GM23338 (cell line): Measurements from ENCODE around the gene NBPF12. TPM values are rescaled to one million over a fixed set of nuclear protein-coding genes. Genes with fewer than 3 reads are reported as not detected.
"Not testable (repeated sequence)": the region's sequence is repeated elsewhere in the genome, so short reads cannot be mapped to it uniquely, and the experiment has no call there.

Experiments
- ATAC-seq: fragments of 200-7000 bp; cut with Tn5 transposase; 3 replicates; pipeline ENCODE4 v1.9.1; 2020
- DNase-seq: peaks from one replicate; pipeline ENCODE4 v3.0.0-alpha.2; 2015; ENCODE audit warnings: low spot score
- H2AFZ ChIP-seq: fragments of 200-600 bp; sonication (generic); 2 replicates; pipeline ENCODE4 v1.8.0; 2016; ENCODE audit warnings: antibody characterized with exemption, mild to moderate bottlenecking, moderate library complexity
- H3F3A ChIP-seq: fragments of 200-600 bp; sonication (generic); replicated peaks from 2 replicates; pipeline ENCODE4 v1.8.0; 2017; ENCODE audit warnings: antibody characterized with exemption, mixed run types, low read depth
- H3K27ac ChIP-seq: fragments of 200-600 bp; sonication (generic); 2 replicates; pipeline ENCODE4 v1.6.1; 2016; ENCODE audit warnings: low read depth
- H3K27me3 ChIP-seq: fragments of 200-600 bp; sonication (generic); 2 replicates; pipeline ENCODE4 v1.8.0; 2016; ENCODE audit warnings: mild to moderate bottlenecking, mixed run types, moderate library complexity; ENCODE audit not compliant: insufficient read depth
- H3K36me3 ChIP-seq: fragments of 200-600 bp; sonication (generic); 2 replicates; pipeline ENCODE4 v1.8.0; 2016; ENCODE audit warnings: mild to moderate bottlenecking; ENCODE audit not compliant: insufficient read depth
- H3K4me1 ChIP-seq: fragments of 200-600 bp; sonication (generic); 2 replicates; pipeline ENCODE4 v1.8.0; 2016; ENCODE audit warnings: mild to moderate bottlenecking, moderate library complexity; ENCODE audit not compliant: insufficient read depth
- H3K4me2 ChIP-seq: fragments of 200-600 bp; sonication (generic); 2 replicates; pipeline ENCODE4 v1.7.1; 2017; ENCODE audit warnings: mixed run types
- H3K4me3 ChIP-seq: fragments of 200-600 bp; sonication (generic); 2 replicates; pipeline ENCODE4 v1.6.1; 2016; ENCODE audit warnings: mixed run types
- H3K79me2 ChIP-seq: fragments of 200-600 bp; sonication (generic); replicated peaks from 2 replicates; pipeline ENCODE4 v1.8.0; 2017; ENCODE audit warnings: mild to moderate bottlenecking; ENCODE audit not compliant: insufficient read depth
- H3K9me2 ChIP-seq: fragments of 200-600 bp; sonication (generic); 2 replicates; pipeline ENCODE4 v1.8.0; 2017; ENCODE audit not compliant: insufficient read depth
- H4K20me1 ChIP-seq: fragments of 200-600 bp; sonication (generic); replicated peaks from 2 replicates; pipeline ENCODE4 v1.8.0; 2017; ENCODE audit warnings: mild to moderate bottlenecking; ENCODE audit not compliant: insufficient read depth
- H3K27ac Mint-ChIP-seq: 2 replicates; pipeline ENCODE4 v1.8.0; 2020; ENCODE audit warnings: inconsistent platforms, mild to moderate bottlenecking, moderate library complexity, mixed read lengths
- H3K27me3 Mint-ChIP-seq: 3 replicates; pipeline ENCODE4 v1.8.0; 2022; ENCODE audit warnings: low read depth, mild to moderate bottlenecking, moderate library complexity, mixed read lengths, inconsistent platforms; ENCODE audit not compliant: insufficient read depth, poor library complexity
- H3K36me3 Mint-ChIP-seq: 3 replicates; pipeline ENCODE4 v1.8.0; 2021; ENCODE audit warnings: low read depth, mild to moderate bottlenecking, inconsistent platforms, moderate library complexity, mixed read lengths
- H3K4me1 Mint-ChIP-seq: 3 replicates; pipeline ENCODE4 v1.8.0; 2020; ENCODE audit warnings: mild to moderate bottlenecking, inconsistent platforms, mixed read lengths
- H3K4me3 Mint-ChIP-seq: 3 replicates; pipeline ENCODE4 v1.8.0; 2021; ENCODE audit warnings: moderate library complexity, mild to moderate bottlenecking, inconsistent platforms, mixed read lengths
- H3K9me3 Mint-ChIP-seq: 3 replicates; pipeline ENCODE4 v1.8.0; 2020; ENCODE audit warnings: moderate library complexity, mild to moderate bottlenecking, inconsistent platforms, mixed read lengths
- CTCF ChIP-seq, 2 experiments: fragments of 200-600 bp in 1 of 2; sonication (generic) in 1 of 2; conservative IDR thresholded peaks; 2 replicates each; pipeline versions ENCODE4 v1.5.1 to v1.6.1; 2016 to 2017; ENCODE audit warnings: antibody characterized with exemption in 2 of 2, low read depth in 2 of 2, mild to moderate bottlenecking in 2 of 2, moderate library complexity in 1 of 2
- polyA plus RNA-seq: library from polyadenylated mRNA; unstranded; fragments of >200 nt; fragmentation: Nextera tagmentation; extraction: Ambion mirVana; gene quantifications from 2 replicates; pipeline ENCODE4 v1.2.1, GENCODE V29; 2016
- total RNA-seq: library from RNA; depleted of rRNA; stranded (reverse); fragments of >200 nt; shearing (Covaris generic); gene quantifications from 2 replicates; pipeline ENCODE4 v1.2.3, GENCODE V29; 2014

NBPF12 gene
- total and polyA plus RNA-seq, 2 experiments from 2014 or later: 3.4 to 5.0 TPM

GRCh38 chr1:146912975-146913374 is 25.1 kb upstream of the NBPF12 start:
- not testable (repeated sequence) for H3K79me2 ChIP-seq, H3K27me3 Mint-ChIP-seq, H3K4me3 ChIP-seq, H3K4me1 Mint-ChIP-seq, H3K36me3 Mint-ChIP-seq, H3K9me2 ChIP-seq, H3K4me3 Mint-ChIP-seq, H4K20me1 ChIP-seq, H3K27ac ChIP-seq, H3K4me2 ChIP-seq, H3K27ac Mint-ChIP-seq, H3K36me3 ChIP-seq, H3K27me3 ChIP-seq, H3K4me1 ChIP-seq, H3F3A ChIP-seq, H2AFZ ChIP-seq, H3K9me3 Mint-ChIP-seq
- ATAC-seq (peak; percentile 31; the same call in 1 of the 3 replicates), DNase-seq (peak; percentile 27)
- TF ChIP-seq CTCF (conservative IDR thresholded peaks at IDR 0.05; ENCODE audit: low read depth in 2 of 2): peak in 1 of 2 experiments; percentile 27; a peak in 1 of 4 replicates

- H3K4me3 Mint-ChIP-seq, H3K4me1 Mint-ChIP-seq, H3K4me1 ChIP-seq, H3K27ac ChIP-seq, H3K27me3 Mint-ChIP-seq, H3K9me2 ChIP-seq, ATAC-seq, DNase-seq, H3K9me3 Mint-ChIP-seq, H2AFZ ChIP-seq, H3K4me2 ChIP-seq, H3K27me3 ChIP-seq, H4K20me1 ChIP-seq, H3K36me3 ChIP-seq, H3K79me2 ChIP-seq, H3K27ac Mint-ChIP-seq, H3K36me3 Mint-ChIP-seq, H3F3A ChIP-seq, H3K4me3 ChIP-seq: not testable (repeated sequence)
Observed at GRCh38 chr1:146920811-146921210, 17.3 kb upstream of the NBPF12 start.

- not testable (repeated sequence) for H3K4me1 Mint-ChIP-seq, H4K20me1 ChIP-seq, H3K36me3 Mint-ChIP-seq, H3K27ac Mint-ChIP-seq, H3K4me1 ChIP-seq, H3K9me2 ChIP-seq, ATAC-seq, H3K36me3 ChIP-seq, H2AFZ ChIP-seq, H3K27me3 Mint-ChIP-seq, H3K9me3 Mint-ChIP-seq, H3K79me2 ChIP-seq, H3F3A ChIP-seq, H3K4me3 ChIP-seq, H3K4me3 Mint-ChIP-seq, H3K27ac ChIP-seq, DNase-seq, H3K4me2 ChIP-seq, H3K27me3 ChIP-seq
Observed at GRCh38 chr1:146922614-146923013, 15.5 kb upstream of the NBPF12 start.

GRCh38 chr1:146924106-146924505 is 14.0 kb upstream of the NBPF12 start:
- not testable (repeated sequence) for H3K36me3 Mint-ChIP-seq, H3K4me1 ChIP-seq, H4K20me1 ChIP-seq, H3K27ac ChIP-seq, H3K27me3 Mint-ChIP-seq, H3K4me3 Mint-ChIP-seq, H3K4me2 ChIP-seq, ATAC-seq, H3K4me3 ChIP-seq, DNase-seq, H3F3A ChIP-seq, H3K9me3 Mint-ChIP-seq, H3K27me3 ChIP-seq, H3K27ac Mint-ChIP-seq, H3K9me2 ChIP-seq, H3K79me2 ChIP-seq, H3K36me3 ChIP-seq, H2AFZ ChIP-seq, H3K4me1 Mint-ChIP-seq

- not testable (repeated sequence) for H3K9me3 Mint-ChIP-seq, H3K4me2 ChIP-seq, H4K20me1 ChIP-seq, H3K27ac Mint-ChIP-seq, H3K9me2 ChIP-seq, H2AFZ ChIP-seq, H3K36me3 ChIP-seq, H3F3A ChIP-seq, H3K4me3 ChIP-seq, ATAC-seq, H3K27me3 ChIP-seq, H3K79me2 ChIP-seq, H3K27ac ChIP-seq, H3K4me3 Mint-ChIP-seq, H3K36me3 Mint-ChIP-seq, DNase-seq, H3K27me3 Mint-ChIP-seq, H3K4me1 ChIP-seq, H3K4me1 Mint-ChIP-seq
Observed at GRCh38 chr1:146926413-146926812, 11.7 kb upstream of the NBPF12 start.

- H3K4me1 Mint-ChIP-seq, H3K27me3 ChIP-seq, ATAC-seq, DNase-seq, H3K79me2 ChIP-seq, H3K36me3 Mint-ChIP-seq, H2AFZ ChIP-seq, H3K27ac Mint-ChIP-seq, H3K36me3 ChIP-seq, H3K4me1 ChIP-seq, H3F3A ChIP-seq, H3K4me3 Mint-ChIP-seq, H3K27ac ChIP-seq, H3K4me3 ChIP-seq, H3K4me2 ChIP-seq, H3K9me3 Mint-ChIP-seq, H3K27me3 Mint-ChIP-seq, H3K9me2 ChIP-seq, H4K20me1 ChIP-seq: not testable (repeated sequence)
Observed at GRCh38 chr1:146930225-146930624, 7.9 kb upstream of the NBPF12 start.
